GM12891 (cell line): Measurements from ENCODE around the gene ACSS1.

Source experiments
- POLR2A ChIP-seq: IDR thresholded peaks from 2 replicates; pipeline ENCODE4 v1.6.1; 2011; ENCODE audit warnings: low read depth, low read length, control low read depth
- POLR2AphosphoS5 ChIP-seq: IDR thresholded peaks from 2 replicates; pipeline ENCODE4 v1.6.1; 2011; ENCODE audit warnings: low read depth, low read length, control low read depth
- TAF1 ChIP-seq: IDR thresholded peaks from 2 replicates; pipeline ENCODE4 v1.6.1; 2011; ENCODE audit warnings: low read depth, low read length, control low read depth

GRCh38 chr20:24981282-24981681, 76.7 kb downstream of the ACSS1 start:
- no peak for TF ChIP-seq POLR2A
- no peak for TF ChIP-seq POLR2AphosphoS5
- TF ChIP-seq TAF1 = no peak
